ENCODE measurements around the gene TAS2R3.
"Not testable (repeated sequence)": the region's sequence is repeated elsewhere in the genome, so short reads cannot be mapped to it uniquely, and the experiment has no call there.

Gene TAS2R3, protein sequence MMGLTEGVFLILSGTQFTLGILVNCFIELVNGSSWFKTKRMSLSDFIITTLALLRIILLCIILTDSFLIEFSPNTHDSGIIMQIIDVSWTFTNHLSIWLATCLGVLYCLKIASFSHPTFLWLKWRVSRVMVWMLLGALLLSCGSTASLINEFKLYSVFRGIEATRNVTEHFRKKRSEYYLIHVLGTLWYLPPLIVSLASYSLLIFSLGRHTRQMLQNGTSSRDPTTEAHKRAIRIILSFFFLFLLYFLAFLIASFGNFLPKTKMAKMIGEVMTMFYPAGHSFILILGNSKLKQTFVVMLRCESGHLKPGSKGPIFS

DNA sequence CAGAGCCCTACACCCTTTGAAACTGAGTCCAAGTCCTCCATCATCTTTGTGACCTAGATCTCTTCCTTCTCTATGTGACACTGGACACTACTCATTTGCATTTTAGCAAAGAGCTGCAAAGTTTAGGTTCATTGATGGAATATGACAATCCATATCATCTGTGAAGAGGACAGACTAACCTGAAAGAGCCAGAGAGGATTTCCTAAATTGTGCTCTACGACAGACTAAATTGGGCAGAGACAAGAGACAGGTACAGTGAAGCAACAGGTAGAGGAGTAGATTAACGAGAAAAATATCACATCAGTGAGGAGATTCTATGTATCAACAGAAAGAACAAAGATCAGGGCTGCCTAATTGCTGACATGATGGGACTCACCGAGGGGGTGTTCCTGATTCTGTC, at the start of gene TAS2R3:
TSS of gene TAS2R3 (plus strand) at position 301 of the 400 bp plus-strand sequence. CDS start at position 363, 62 bp downstream.
- no peak for DNase-seq

DNA sequence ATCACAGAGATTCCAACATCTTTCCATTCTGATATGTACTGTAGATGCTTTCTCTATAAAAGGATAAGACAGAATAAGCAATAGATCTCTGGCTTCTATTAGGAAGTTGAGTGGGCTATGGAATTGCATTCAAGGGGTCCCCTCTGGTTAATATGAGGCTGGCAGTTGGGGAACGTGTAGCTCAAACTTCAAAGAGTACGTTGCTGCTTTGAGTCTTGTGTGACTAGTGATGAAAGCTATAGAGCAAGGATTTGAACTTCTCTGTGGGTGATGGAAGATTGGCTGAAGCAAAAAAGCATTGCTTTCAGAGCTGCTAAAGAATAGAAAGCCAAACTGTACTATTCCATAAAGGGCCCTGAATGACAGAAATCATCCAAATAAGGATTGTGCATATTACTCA, 49.3 kb upstream of the TAS2R3 start:
- no peak for DNase-seq

DNA sequence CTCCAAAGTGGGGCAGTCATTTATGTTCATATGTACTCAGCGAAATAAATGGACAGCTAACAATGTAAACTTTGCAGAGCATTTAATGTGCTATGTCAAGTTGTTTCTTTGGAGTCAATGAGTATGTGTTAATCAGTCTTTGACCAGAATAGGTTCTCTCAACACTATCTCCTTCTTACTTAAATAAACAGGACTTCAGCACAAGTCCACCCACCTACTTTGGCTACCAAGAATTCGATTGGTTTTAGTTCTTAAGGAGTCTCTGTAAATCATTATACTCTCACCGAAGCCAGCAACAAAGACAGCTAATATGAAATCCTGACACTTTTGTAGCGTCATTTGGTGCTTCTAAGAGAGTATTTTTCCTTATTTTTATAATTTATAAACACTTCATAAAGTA, 48.9 kb upstream of the TAS2R3 start:
- DNase-seq, result no peak

DNA sequence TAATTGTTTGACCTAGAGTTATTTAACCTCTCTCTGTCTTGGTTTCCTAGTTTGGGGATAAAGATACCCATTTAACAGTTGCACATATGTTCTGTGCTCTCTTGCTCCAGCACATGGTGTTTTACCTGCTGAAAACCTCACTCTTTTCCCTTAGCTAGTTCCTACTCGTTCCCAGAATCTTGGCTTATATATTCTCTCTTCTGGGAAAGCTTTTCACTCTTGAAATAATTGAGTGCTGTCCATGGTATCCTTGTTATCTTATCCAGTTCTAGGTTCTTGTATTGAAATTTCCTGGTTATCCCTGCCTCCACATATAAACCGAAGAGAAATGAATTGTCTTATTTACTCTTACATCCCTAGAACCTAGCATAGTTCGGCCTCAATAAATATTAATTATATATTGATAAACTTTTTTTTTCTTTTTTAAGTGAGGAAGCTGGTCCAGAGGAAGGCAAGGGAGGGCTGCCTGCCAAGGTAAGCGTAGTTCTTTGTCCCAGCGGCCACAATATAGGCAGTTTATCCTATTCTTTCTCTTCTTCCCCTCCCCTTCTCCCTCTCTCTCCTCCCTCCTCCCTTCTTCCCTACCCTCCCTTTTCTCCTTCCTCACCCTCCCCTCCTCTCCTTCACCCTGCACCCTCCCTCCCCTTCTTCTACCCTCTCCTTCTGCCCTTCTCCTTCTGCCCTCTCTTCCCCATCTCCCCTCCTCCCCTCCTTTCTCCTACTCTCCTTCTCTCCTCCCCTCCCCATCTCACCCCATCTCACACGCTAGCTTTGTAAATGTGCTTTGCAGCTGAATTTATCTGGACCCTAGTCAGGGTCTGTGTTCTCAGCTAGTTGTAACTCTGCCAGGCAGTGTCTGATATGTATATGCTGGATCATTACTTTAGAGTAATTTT, 47.9 kb upstream of the TAS2R3 start:
- DNase-seq, result no peak

DNA sequence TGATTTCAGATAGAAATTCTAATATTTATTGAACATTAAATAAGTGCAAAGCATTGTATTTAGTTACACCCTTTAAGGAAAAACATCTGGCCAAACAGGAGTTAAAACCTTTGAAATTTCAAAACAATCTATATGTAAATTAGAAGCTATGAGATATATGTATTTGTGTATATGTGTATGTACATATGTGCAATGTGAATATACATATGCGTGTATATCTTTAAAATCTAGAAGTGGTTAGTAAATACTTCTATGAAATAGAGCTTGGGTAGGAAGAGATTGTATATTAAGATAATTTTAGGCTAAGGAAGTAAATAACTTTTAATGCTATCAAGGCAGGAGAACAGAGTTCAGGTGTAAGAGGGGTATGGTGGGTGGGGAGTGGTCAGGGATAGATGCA, 46.4 kb upstream of the TAS2R3 start:
- DNase-seq, result no peak

DNA sequence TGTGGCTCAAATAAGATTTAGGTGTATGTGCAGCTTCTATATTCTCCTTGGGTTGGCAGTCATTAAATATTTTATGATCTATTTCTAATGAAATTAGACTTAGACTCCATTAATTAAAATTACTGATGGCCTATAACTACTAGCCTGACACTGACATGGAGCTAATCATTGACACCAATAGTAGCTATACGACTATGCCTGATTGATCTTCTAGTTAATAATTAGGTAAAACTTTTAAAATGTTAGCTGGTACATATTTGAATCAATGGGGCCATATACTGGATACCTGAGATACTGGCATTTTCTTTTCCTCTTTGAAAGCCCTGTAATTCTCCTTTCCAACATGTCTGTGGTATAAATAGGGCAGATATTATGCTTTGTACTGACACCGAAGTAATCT, 41.4 kb upstream of the TAS2R3 start:
- DNase-seq, result no peak

DNA sequence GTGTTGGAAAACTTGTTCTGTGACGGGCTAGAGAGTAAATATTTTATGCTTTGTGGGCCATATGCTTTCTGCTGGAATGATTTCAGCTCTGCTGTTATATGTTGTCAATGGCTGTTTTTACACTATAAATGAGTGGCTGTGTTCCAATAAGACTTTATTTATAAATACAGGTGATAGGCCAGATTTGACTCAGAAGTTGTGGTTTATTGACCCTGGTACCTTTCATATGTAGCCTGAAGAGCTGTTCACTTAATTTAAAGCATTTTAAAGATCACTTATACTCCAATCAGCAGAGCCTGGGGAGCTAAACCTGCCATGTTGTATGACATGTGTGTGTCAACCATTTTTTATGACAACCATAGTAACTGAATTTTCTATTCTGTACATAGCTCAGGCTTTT, 34.9 kb upstream of the TAS2R3 start:
- no peak for DNase-seq

DNA sequence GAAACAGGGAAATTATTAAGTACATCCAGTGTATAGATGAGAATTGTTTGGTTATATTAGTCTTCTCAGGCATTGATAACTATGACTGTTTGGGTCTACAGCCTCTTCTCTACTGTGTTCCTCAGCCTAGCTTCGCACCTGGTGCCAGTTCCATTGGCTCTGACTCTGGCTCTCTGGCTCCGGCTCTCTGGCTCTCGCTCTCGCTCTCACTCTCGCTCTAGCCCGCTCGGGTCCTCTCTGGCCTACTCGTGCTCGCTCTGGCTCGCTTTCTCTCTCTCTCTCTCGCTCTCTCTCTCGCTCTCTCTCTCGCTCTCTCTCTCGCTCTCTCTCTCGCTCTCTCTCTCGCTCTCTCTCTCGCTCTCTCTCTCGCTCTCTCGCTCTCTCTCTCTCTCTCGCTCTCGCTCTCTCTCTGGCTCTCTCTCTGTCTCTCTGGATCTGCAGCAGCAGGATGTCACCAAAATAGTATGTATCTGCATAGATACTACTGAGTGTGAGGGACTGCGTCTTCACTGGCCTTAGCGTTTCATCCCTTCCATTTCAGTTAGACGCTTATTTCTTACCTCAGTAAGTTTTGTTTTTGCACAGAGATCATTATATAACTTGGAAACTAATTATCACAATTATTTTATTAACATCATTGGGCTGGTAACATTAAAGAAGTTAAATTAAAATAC, 32.3 kb upstream of the TAS2R3 start:
- DNase-seq, result no peak

DNA sequence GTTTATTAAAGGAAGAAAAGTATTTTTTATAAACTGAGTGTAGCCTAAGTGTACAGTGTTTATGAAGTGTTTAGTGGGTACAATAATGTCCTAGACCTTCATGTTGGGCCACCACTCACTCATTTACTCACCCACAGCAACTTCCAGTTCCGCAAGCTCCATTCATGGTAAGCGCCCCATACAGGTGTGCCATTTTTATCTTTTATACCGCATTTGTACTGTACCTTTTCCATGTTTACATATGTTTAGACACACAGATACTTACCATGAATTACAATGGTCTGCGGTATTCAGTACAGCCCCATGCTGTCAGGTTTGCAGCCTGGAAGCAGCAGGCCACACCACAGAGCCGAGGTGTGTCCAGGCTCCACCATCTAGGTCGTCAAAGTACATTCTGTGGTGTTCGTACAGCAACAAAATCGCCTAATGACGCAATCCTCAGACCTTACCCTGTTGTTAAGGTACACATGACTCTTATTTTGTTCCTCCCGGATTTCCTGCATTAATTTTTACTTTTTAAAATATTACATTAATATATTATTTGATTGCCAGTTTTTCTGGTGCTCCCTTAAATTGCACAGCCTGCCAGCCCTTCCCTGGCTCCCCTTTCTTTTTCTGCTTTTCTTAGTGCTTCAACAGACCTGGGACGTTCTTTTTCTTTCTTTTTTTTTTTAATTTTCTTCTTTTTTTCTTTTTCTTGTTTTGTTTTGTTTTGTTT, 26.6 kb upstream of the TAS2R3 start:
- DNase-seq, result no peak

DNA sequence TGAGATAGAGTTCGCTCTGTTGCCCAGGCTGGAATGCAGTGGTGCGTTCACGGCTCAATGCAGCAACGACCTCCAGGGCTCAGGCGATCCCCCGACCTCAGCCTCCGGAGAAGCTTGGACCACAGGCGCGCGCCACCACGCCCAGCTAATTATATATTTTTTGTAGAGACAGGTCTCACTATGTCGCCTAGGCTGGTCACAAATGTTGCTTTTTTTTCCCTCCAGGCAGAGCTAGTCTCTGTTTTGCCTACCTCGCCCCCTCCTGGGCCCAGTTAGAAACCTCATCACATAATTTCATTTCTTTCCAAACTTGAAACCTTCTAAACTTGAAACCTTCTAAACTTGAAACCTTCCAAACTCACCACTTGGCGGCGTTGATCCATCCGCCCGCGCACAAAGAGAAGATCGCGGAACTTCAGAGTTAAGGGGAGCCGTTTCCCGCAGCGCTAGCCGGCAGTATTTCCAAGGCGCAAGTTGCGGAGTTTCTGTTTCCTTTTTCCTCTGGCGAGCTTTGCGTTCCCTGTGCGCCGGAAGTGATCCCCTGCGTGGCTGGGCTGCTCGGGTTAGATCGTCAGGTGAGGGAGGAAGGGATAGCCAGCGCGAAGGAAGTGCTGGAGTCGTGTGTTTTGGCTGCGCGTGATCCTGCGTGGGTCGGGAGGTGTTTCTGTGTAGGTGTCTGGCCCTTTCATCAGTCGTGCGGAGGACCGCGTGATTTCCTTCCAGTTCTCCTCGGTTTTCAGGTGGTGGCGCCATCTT, 25.9 kb upstream of the TAS2R3 start, which contains the start of gene SSBP1:
TSS of gene SSBP1 (plus strand) at position 523 of the 756 bp plus-strand sequence. CDS start 809 bp downstream, outside the sequence.
- DNase-seq, result peak; percentile 88

DNA sequence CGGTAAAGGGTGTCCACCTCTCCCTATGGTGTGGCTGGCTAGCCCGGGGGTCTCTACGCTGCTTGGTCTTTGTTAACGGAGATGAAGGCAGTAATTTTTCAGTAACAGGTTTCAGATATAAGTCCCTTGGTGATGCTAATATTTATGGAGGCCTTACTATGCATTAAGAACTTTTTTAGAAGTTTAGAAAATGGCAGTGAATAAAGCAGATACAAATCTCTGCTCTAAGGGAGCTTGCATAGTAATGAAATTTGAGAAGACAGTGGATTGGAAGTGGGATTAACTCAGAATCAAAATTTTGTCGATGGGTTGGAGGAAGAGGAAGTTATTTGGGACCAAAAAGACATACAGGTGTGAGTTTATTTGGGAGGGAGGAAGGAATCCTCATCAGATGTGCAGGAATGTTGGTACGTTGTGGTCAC, 25.3 kb upstream of the TAS2R3 start:
- no peak for DNase-seq

DNA sequence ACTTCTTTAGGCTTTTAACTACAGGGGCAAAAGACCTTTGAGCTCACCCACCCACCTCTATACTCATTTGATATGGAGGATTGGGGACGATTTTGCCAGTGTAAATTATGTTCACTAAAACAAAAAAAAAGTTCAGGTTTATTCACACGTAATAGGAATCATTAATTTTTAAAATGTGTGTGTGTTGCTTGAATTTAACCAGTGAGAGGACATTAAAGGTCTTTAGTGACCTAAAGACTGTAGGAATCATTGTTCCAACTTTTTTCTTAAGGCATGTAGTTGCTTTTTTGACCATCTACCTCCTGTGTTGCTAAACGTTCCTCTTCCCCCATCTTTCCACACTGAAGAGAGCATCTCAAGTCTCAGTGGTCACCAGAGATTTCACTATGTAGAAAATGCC, 24.6 kb upstream of the TAS2R3 start:
- no peak for DNase-seq

DNA sequence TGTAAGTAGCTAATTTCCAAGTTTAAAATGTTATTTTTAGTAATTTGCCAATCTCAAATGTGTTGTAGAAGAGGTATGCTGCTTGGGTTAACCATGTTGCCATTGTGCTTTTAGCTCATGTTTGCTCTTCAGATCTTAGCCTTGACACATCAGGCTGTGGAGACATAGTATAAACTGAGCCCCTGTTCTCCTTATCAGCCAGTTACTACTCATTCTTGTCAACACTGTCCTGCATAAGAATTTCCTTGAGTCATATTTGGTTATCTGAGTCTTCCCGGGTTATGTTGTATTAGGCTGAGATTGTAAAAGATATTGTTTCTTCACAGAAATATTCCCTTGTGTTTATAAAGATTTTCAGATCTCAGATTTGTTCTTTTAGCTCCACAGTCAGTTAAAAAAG, 21.7 kb upstream of the TAS2R3 start:
- no peak for DNase-seq

DNA sequence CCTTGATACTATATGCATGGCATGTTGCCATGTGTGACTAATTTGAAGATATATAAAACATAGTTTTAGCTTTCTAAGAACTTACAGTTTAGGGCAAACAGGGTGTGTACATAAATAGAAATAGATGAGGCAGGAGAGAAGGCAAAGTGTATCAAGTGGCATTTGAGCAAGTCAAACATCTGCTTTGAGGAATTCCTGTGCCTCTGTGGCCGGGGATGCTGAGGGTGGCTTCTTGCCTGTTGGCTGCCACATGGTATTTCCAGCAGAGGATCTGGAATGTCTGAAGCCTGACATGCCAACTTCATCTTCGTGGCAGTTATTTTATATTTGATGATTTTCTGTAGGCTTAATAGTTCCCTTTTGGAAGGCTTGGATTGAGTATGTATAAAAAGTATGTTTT, 19.8 kb upstream of the TAS2R3 start:
- no peak for DNase-seq

DNA sequence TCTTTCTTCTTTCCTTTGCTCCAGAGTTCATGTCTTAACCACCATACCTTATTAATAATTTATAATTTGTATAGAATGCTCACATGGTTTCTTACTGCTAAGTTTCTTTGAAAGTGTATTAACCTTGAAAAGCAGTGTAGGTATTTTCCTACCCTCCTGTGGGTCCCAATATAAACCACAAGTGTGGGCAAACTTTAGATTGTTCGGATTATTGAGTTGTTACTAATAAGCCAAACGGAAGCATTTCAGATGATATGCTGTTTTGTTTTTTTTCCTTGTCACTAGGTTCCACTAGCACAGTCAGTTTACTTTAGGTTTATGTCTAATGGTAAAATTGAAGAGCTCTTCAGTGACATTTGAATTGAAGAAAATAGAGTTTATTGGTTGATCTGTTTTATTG, 15.5 kb upstream of the TAS2R3 start:
- DNase-seq, result no peak

DNA sequence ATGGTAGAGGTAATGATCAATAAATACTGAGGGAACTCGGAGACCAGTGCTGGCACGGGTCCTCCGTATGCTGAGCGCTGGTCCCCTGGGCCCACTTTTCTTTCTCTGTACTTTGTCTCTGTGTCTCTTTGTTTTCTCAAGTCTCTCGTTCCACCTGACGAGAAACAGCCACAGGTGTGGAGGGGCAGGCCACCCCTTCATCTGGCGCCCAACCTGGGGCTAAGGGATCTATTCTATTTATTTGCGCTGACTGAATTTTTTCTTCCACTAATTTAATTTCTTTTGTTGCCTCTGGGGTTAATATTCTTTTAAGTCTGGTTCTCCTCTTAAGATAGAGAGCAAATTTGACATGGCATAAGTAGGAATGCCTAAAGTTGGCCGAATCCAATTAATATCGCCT, 12.0 kb upstream of the TAS2R3 start:
- not testable (repeated sequence) for DNase-seq

DNA sequence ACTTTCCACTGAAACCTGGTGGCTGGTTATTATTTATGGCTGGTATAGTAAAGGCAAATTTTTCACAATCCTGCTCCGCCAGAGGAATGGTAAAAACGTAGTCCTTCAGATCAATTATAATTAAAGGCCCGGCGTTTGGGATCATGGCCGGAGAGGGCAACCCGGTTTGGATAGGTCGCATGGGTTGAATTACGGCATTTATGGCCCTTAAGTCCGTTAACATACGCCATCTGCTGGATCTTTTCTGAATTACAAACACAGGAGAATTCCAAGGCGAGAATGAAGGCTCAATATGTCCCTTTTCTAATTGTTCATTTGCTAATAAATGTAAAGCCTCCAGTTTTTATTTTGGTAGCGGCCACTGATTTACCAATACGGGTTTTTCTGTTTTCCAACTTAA, 11.3 kb upstream of the TAS2R3 start:
- DNase-seq, result no peak

DNA sequence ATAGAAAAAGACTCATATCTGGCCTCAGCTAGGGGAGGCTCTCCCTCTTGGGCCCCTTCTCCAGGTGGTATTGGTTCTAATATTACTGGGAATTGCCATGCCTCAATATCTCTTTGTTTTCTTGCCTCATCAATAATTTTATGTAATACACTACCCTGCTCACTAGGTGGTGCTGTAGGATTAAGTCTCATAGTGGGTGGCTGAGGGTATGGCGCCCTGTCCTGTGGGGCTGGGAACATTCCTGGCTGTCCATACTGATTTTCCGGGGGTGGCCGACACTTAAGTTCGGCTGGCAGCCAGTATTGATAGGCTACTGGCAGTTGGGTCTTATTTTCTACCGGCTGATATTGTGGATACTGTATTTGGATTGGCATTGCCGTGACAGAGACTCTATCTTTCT, 9.0 kb upstream of the TAS2R3 start:
- no peak for DNase-seq

DNA sequence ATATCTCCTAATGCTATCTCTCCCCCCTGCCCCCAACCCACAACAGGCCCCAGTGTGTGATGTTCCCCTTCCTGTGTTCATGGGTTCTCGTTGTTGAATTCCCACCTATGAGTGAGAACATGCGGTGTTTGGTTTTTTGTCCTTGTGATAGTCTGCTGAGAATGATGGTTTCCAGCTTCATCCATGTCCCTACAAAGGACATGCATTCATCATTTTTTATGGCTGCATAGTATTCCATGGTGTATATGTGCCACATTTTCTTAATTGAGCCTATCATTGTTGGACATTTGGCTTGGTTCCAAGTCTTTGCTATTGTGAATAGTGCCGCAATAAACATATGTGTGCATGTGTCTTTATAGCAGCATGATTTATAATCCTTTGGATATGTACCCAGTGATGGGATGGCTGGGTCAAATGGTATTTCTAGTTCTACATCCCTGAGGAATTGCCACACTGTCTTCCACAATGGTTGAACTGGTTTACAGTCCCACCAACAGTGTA, 6.2 kb downstream of the TAS2R3 start:
- DNase-seq, result not testable (repeated sequence)

DNA sequence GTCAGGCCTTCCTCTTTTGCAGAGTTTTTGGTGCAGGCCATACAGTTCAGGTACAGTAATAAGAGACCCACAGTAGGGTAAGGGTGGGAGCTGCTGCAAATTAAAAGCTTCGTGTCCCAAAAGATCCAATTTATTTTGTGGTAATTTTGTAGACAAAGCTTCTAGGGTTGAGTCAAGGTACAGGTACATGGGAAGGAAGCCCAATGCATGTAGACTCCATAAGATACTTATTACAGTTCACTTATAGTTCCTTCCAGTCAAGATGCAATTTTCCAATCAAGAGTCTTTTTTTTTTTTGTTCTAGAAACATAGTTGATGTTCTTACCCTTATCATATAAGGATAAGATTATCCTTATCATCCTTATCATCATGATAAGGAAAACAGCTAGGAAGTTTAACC, 12.5 kb downstream of the TAS2R3 start, which contains the start of gene TAS2R4:
TSS of gene TAS2R4 (plus strand) at position 301 of the 400 bp plus-strand sequence. CDS start 1,815 bp downstream, outside the sequence.
- DNase-seq, result no peak

DNA sequence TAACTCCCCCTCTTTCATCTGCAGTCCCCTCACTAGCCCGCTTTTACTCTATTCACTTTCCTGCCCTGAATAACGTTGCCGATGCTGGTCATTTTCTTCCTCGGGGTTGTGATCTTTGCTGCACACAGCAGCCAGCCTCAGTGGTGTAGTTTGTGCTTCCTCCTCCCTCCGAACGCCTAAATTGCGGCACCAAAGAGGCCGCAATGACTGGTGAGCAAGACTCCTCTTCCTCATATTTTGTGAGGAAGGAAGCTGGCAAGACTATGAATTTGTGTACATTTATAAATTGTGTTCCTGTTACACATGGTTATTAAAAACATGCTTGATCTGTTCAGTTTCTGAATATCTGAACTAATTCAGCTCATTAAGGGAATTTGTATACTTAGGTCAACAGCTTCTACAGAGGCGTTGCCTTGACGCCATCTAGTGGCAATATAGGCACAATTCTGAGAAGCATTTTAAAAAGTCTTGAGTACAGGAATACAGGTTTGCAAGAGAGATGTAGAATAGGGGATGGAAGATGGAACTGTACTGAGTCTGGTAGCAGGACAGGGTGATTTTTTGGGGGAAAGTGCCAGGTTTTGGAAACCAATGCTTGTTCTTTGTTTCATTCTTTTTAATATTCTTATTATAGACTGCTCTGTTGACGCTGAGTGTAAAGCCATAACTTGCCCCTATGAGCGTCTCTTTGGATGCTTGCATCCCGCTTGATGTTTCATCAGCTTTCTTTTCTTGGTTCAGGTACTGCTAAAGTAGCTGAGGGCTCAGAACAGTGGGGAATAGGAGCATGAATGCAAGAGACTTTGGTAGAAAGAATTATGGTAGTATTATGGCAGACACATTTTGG, 22.0 kb downstream of the TAS2R3 start:
- no peak for DNase-seq

Measured in activated CD8-positive, alpha-beta memory T cell treated with anti-CD3 and anti-CD28 coated beads, Interleukin-2, amount 50 U/mL, for 4 hours (primary cell).